ENCODE measurements around the gene RDX. TPM values are rescaled to one million over a fixed set of nuclear protein-coding genes. Genes with fewer than 3 reads are reported as not detected.

RDX gene
- total RNA-seq, 1 experiment from 2014 or later: 250 TPM

DNA sequence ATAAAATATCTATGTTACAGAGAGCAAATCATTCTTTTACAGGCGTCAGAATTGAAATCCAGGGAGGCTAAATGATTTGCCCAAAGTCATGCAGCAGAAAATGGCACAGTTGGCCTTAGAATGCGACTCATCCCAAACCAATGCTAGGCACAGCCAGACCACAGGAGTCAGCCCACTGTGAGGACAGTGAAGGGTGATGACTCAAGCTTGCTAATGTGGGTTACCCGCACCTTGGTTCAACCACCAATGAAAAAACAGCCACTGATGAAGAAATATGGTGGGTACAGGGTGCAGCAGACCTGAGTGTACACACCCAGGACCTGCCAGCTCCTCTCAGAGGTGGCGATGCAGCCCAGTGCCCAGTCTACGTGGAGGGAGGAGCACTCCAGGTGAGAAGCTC, 113.5 kb downstream of the RDX start:
- peaks cover 7% of the 10 kb centered on the region for H3K4me1 Mint-ChIP-seq (ENCODE audit: low read depth, unreplicated experiment)
- intact Hi-C loops (cut with micrococcal nuclease; ENCODE audit: unreplicated experiment): no loop called here
- no peak overlapping the region for H3K27ac Mint-ChIP-seq (ENCODE audit: unreplicated experiment)
- ChIA-PET POLR2A (no interaction called here), CTCF (no interaction called here)
- H3K36me3 Mint-ChIP-seq (ENCODE audit: insufficient read depth, unreplicated experiment): no peaks in the 10 kb centered on the region
- peaks cover 5% of the 10 kb centered on the region for H3K4me1 ChIP-seq
- H3K27me3 Mint-ChIP-seq (ENCODE audit: insufficient read depth, unreplicated experiment): no peaks in the 10 kb centered on the region
- no peak overlapping the region for H3K4me3 Mint-ChIP-seq (ENCODE audit: unreplicated experiment)
- no peaks in the 10 kb centered on the region for H3K9me3 ChIP-seq
- H3K36me3 ChIP-seq (ENCODE audit: control insufficient read depth, insufficient read depth, low read length): no peaks in the 10 kb centered on the region
- BruUV-seq (replicated peaks): no TSS peak
- H3K4me3 ChIP-seq (ENCODE audit: low read depth, low read length): no peak overlapping the region
- no peaks in the 10 kb centered on the region for H3K9me3 Mint-ChIP-seq (ENCODE audit: unreplicated experiment)
- DNase-seq: no peak
- TF ChIP-seq, protein P1, sequence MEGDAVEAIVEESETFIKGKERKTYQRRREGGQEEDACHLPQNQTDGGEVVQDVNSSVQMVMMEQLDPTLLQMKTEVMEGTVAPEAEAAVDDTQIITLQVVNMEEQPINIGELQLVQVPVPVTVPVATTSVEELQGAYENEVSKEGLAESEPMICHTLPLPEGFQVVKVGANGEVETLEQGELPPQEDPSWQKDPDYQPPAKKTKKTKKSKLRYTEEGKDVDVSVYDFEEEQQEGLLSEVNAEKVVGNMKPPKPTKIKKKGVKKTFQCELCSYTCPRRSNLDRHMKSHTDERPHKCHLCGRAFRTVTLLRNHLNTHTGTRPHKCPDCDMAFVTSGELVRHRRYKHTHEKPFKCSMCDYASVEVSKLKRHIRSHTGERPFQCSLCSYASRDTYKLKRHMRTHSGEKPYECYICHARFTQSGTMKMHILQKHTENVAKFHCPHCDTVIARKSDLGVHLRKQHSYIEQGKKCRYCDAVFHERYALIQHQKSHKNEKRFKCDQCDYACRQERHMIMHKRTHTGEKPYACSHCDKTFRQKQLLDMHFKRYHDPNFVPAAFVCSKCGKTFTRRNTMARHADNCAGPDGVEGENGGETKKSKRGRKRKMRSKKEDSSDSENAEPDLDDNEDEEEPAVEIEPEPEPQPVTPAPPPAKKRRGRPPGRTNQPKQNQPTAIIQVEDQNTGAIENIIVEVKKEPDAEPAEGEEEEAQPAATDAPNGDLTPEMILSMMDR (IDR thresholded peaks at IDR 0.05; ENCODE audit: insufficient read depth in 1 of 2, low read depth in 1 of 2, low read length in 1 of 2, severe bottlenecking in 1 of 2, unreplicated experiment in 1 of 2): no peak
- no peaks in the 10 kb centered on the region for H3K27me3 ChIP-seq (replicated peaks; ENCODE audit: control insufficient read depth, insufficient read depth, low read length)

DNA sequence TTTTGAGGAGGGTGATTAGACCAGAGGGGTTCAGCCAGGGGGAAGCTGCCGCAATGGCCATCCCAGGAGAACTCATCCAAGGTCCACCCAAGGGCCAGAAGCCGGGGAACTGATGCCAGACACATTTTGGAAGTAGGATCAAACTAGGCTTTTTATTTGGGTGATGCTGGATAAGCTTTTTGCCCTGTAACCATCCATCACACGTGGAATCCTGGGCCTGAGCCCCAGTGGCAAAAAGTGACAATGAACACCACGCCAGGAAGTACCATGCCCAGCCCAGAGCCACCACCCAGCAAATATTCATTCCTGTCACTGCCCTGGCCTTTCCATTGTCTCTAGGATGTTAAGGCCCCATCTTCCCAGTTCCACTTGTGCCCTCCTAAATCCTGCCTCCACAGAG, 117.3 kb downstream of the RDX start:
- Mint-ChIP-seq H3K27me3 (ENCODE audit: insufficient read depth, unreplicated experiment) (no peaks in the 10 kb centered on the region), H3K4me3 (ENCODE audit: unreplicated experiment) (no peak overlapping the region), H3K27ac (ENCODE audit: unreplicated experiment) (no peak overlapping the region), H3K9me3 (ENCODE audit: unreplicated experiment) (no peaks in the 10 kb centered on the region), H3K36me3 (ENCODE audit: insufficient read depth, unreplicated experiment) (peaks cover 4% of the 10 kb centered on the region), H3K4me1 (ENCODE audit: low read depth, unreplicated experiment) (peaks cover 7% of the 10 kb centered on the region)
- no peak for DNase-seq
- Histone ChIP-seq H3K4me3 (ENCODE audit: low read depth, low read length) (no peak overlapping the region), H3K36me3 (ENCODE audit: control insufficient read depth, insufficient read depth, low read length) (no peaks in the 10 kb centered on the region), H3K27me3 (replicated peaks; ENCODE audit: control insufficient read depth, insufficient read depth, low read length) (no peaks in the 10 kb centered on the region), H3K9me3 (no peaks in the 10 kb centered on the region), H3K4me1 (peaks cover 5% of the 10 kb centered on the region)
- no TSS peak for BruUV-seq (replicated peaks)
- intact Hi-C loops (cut with micrococcal nuclease; ENCODE audit: unreplicated experiment): loop anchor here (5.0 kb wide), 1 partner anchor 327 kb away; no protein-coding TSS in a partner anchor
- CTCF ChIA-PET: no interaction called here
- POLR2A ChIA-PET: no interaction called here
- TF ChIP-seq, protein P1 (IDR thresholded peaks at IDR 0.05; ENCODE audit: insufficient read depth in 1 of 2, low read depth in 1 of 2, low read length in 1 of 2, severe bottlenecking in 1 of 2, unreplicated experiment in 1 of 2): no peak

DNA sequence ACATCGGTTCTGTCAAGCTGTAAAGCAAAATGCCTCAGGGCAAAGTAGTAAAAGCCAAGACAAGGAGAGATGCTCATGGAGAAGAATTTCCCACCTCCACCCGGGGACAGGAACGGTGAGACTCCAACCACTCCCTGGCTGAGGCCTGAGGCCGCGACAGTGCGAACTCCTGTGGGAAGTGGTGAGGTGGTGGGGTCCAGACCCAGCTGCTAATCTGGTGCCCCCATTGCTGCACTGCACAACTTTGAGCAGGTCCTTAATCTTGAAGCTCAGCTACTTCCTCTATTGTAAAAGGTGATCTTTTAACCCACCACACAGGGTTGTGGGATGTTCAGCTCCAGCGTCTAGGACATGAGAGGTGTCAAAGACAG, 119.3 kb downstream of the RDX start:
- no peak for DNase-seq
- ChIA-PET POLR2A (no interaction called here), CTCF (interaction anchor here (0.6 to 0.7 kb wide), 2 partner anchors 9 to 922 kb away, joined by 3 read pairs; no protein-coding TSS in a partner anchor)
- no peaks in the 10 kb centered on the region for H3K36me3 ChIP-seq (ENCODE audit: control insufficient read depth, insufficient read depth, low read length)
- peaks cover 5% of the 10 kb centered on the region for H3K4me1 ChIP-seq
- Mint-ChIP-seq H3K4me3 (ENCODE audit: unreplicated experiment) (no peak overlapping the region), H3K27ac (ENCODE audit: unreplicated experiment) (no peak overlapping the region), H3K36me3 (ENCODE audit: insufficient read depth, unreplicated experiment) (peaks cover 4% of the 10 kb centered on the region), H3K27me3 (ENCODE audit: insufficient read depth, unreplicated experiment) (no peaks in the 10 kb centered on the region), H3K4me1 (ENCODE audit: low read depth, unreplicated experiment) (peaks cover 7% of the 10 kb centered on the region), H3K9me3 (ENCODE audit: unreplicated experiment) (no peaks in the 10 kb centered on the region)
- H3K27me3 ChIP-seq (replicated peaks; ENCODE audit: control insufficient read depth, insufficient read depth, low read length): no peaks in the 10 kb centered on the region
- no peaks in the 10 kb centered on the region for H3K9me3 ChIP-seq
- intact Hi-C loops (cut with micrococcal nuclease; ENCODE audit: unreplicated experiment): loop anchor here (5.0 kb wide), 1 partner anchor 325 kb away; no protein-coding TSS in a partner anchor
- TF ChIP-seq, protein P1 (IDR thresholded peaks at IDR 0.05; ENCODE audit: insufficient read depth in 1 of 2, low read depth in 1 of 2, low read length in 1 of 2, severe bottlenecking in 1 of 2, unreplicated experiment in 1 of 2): no peak
- no TSS peak for BruUV-seq (replicated peaks)
- H3K4me3 ChIP-seq (ENCODE audit: low read depth, low read length): no peak overlapping the region
